NCI-H510A treated with DMSO at 0.1 percent for 48 hours (cell line): ENCODE results near the gene PRKAG2.

Experiments used
- DNase-seq: peaks from one replicate; lab custom pipeline; 2025; lab: John Stamatoyannopoulos, UW

Gene PRKAG2

GRCh38 chr7:151675196-151675920 is 201.6 kb downstream of the PRKAG2 start:
- DNase-seq, result no peak

- DNase-seq, result no peak
Observed at GRCh38 chr7:151674161-151674920, 202.6 kb downstream of the PRKAG2 start.

- DNase-seq, result peak; percentile 20
Observed at GRCh38 chr7:151673216-151673615, 203.7 kb downstream of the PRKAG2 start.

- no peak for DNase-seq
Observed at GRCh38 chr7:151672716-151673115, 204.2 kb downstream of the PRKAG2 start.

- no peak for DNase-seq
Observed at GRCh38 chr7:151671514-151671913, 205.4 kb downstream of the PRKAG2 start.

- no peak for DNase-seq
Observed at GRCh38 chr7:151669762-151670161, 207.2 kb downstream of the PRKAG2 start.

- DNase-seq, result no peak
Observed at GRCh38 chr7:151666886-151667285, 210.0 kb downstream of the PRKAG2 start.

GRCh38 chr7:151665368-151665767 is 211.5 kb downstream of the PRKAG2 start:
- no peak for DNase-seq

- DNase-seq, result no peak
Observed at GRCh38 chr7:151664268-151664667, 212.6 kb downstream of the PRKAG2 start.

GRCh38 chr7:151663382-151664100 is 213.4 kb downstream of the PRKAG2 start:
- DNase-seq, result no peak

GRCh38 chr7:151662251-151662826 is 214.6 kb downstream of the PRKAG2 start:
- no peak for DNase-seq

GRCh38 chr7:151661587-151661986 is 215.3 kb downstream of the PRKAG2 start:
- DNase-seq, result no peak

GRCh38 chr7:151660141-151660540 is 216.8 kb downstream of the PRKAG2 start:
- DNase-seq, result no peak

- no peak for DNase-seq
Observed at GRCh38 chr7:151659219-151659618, 217.7 kb downstream of the PRKAG2 start.

GRCh38 chr7:151658778-151659177 is 218.1 kb downstream of the PRKAG2 start:
- no peak for DNase-seq

GRCh38 chr7:151657173-151657572 is 219.7 kb downstream of the PRKAG2 start:
- DNase-seq, result no peak

- no peak for DNase-seq
Observed at GRCh38 chr7:151655555-151655954, 221.4 kb downstream of the PRKAG2 start.

- DNase-seq, result peak; percentile 26
Observed at GRCh38 chr7:151652111-151652510, 224.8 kb downstream of the PRKAG2 start.

GRCh38 chr7:151650161-151650560 is 226.8 kb downstream of the PRKAG2 start:
- DNase-seq, result no peak

GRCh38 chr7:151648429-151648828 is 228.5 kb downstream of the PRKAG2 start:
- no peak for DNase-seq

- DNase-seq, result no peak
Observed at GRCh38 chr7:151647874-151648273, 229.0 kb downstream of the PRKAG2 start.

GRCh38 chr7:151647006-151647405 is 229.9 kb downstream of the PRKAG2 start:
- no peak for DNase-seq
